Breast epithelium (tissue), 4 donors: ENCODE measurements around the gene DNPEP. TPM values are rescaled to one million over a fixed set of nuclear protein-coding genes. Genes with fewer than 3 reads are reported as not detected.

Experiments used
- DNase-seq, 2 donors: peaks; one replicate each; pipeline ENCODE4 v3.0.0-alpha.2; 2019; ENCODE audit warnings: low spot score in 2 of 2
- H3K27ac ChIP-seq, 2 donors: fragments of 200-600 bp; sonication (generic) in 1 of 2; one replicate each; pipeline ENCODE4 v1.5.1; 2016 to 2019; ENCODE audit warnings: mild to moderate bottlenecking in 1 of 2
- H3K27me3 ChIP-seq, 2 donors: fragments of 200-600 bp; sonication (generic) in 1 of 2; one replicate each; pipeline versions ENCODE4 v1.5.1 to v1.6.0; 2017 to 2019; ENCODE audit warnings: control low read depth in 1 of 2, mild to moderate bottlenecking in 1 of 2
- H3K36me3 ChIP-seq: fragments of 200-600 bp; one replicate; pipeline ENCODE4 v1.5.1; 2019
- H3K4me1 ChIP-seq, 2 donors: fragments of 200-600 bp; sonication (generic); one replicate each; pipeline ENCODE4 v1.5.1; 2016 to 2019; ENCODE audit warnings: control low read depth in 1 of 2
- H3K4me3 ChIP-seq, 3 donors: fragments of 200-600 bp; sonication (generic); 1 replicate in 2 of 3; 2 replicates in 1 of 3; pipeline ENCODE4 v1.5.1; 2016 to 2019; ENCODE audit warnings: mild to moderate bottlenecking in 3 of 3, moderate library complexity in 2 of 3
- H3K9me3 ChIP-seq, 2 donors: fragments of 200-600 bp; sonication (generic) in 1 of 2; one replicate each; pipeline ENCODE4 v1.5.1; 2016 to 2019; ENCODE audit warnings: control low read depth in 1 of 2
- POLR2A ChIP-seq: fragments of 450-650 bp; IDR thresholded peaks from one replicate; pipeline ENCODE4 v1.6.1; 2016; ENCODE audit warnings: antibody characterized with exemption, mild to moderate bottlenecking, moderate library complexity
- POLR2AphosphoS5 ChIP-seq, 3 donors: sonication (generic); formaldehyde crosslinking; IDR thresholded peaks; one replicate each; pipeline ENCODE4 v1.6.1; 2017; ENCODE audit warnings: antibody characterized with exemption in 3 of 3
- intact Hi-C: fragments of 100-400 bp; cut with DNase I; formaldehyde crosslinking; loops from one replicate; pipeline ENCODE4 v1.15.1; 2023; ENCODE audit warnings: low total_unique reads
- total RNA-seq, 3 donors: library from RNA; depleted of rRNA; stranded (reverse); fragments of >200 nt; gene quantifications; one replicate each; pipeline ENCODE4 v1.1.0, GENCODE V29; 2016
- TF ChIP-seq, protein P1 (sequence below), 3 donors: fragments of 450-650 bp; IDR thresholded peaks; one replicate each; pipeline ENCODE4 v1.5.1; 2016 to 2017; ENCODE audit warnings: antibody characterized with exemption in 3 of 3, mild to moderate bottlenecking in 3 of 3, moderate library complexity in 3 of 3

The DNPEP gene
- total RNA-seq, 3 donors from 2014 or later = 49.8 to 81.9 (median 79.0) TPM

DNA sequence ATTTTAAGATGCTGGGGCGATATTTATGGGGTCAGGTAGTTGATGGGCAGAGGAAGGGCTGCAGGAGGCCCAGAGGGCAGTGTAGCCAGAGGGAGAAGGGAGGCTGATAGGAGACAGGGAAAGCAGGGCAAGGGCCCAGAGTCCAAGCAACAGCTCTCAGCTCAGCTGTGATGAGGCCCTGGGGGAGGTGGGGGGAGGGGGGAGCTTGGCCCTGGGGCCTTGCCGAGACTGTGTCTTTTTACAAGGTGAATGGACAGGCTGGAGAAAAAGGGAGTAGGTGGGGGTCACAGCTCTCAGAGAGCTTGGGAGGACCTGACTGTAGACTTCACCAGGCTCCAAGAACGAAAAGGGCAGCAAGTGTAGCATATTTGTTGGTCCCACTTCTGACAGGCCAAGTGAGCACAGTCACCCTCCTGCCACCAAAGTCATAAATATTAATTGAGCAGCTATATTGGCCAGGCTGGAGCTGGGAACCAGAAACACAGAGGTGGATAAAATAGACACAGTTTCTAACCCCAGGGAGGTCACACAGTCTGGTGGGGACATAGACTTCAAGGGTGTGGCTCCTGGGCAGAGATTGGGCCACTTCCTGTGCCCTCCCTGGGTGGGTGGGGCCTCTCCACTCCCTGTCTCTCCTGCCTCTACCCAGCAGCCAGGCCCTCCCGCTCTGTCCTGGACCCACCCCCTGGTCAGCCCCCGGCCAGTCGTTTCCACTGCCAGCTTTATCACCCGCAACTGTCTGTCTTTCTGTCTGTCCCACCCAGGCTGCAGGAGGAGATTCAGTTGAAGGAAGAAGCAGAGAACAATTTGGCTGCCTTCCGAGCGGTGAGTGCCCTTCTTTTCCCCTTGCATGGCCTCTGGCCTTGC lies 31.9 kb upstream of the DNPEP start:
- intact Hi-C loops = no loop called here
- no peak for DNase-seq
- H3K4me1 ChIP-seq = no peaks in the 10 kb centered on the region

DNA sequence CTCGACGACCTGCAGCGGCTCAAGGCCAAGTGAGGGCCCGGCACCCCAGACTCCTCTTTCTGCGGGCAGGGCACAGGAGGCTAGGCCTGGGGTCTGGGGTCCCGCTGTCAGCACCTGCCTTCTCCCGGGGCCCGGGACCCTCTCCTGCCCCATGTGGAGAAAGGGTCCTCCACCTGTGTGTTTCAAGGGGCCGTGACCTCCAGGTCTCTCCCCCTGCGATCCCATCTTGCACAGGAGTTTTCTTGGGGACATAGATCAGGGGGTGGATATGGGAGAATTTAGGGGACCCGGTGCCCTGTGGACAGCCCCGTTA lies 31.3 kb upstream of the DNPEP start:
- Histone ChIP-seq H3K27me3 (peaks cover 0 to 14% of the 10 kb centered on the region in 2 donors), H3K4me3 (peak overlapping the region in 2 of 3 donors; percentile 31 to 60), H3K9me3 (no peaks in the 10 kb centered on the region), H3K27ac (no peak overlapping the region), H3K4me1 (no peaks in the 10 kb centered on the region), H3K36me3 (no peaks in the 10 kb centered on the region)
- intact Hi-C loops = no loop called here
- TF ChIP-seq, protein P1, sequence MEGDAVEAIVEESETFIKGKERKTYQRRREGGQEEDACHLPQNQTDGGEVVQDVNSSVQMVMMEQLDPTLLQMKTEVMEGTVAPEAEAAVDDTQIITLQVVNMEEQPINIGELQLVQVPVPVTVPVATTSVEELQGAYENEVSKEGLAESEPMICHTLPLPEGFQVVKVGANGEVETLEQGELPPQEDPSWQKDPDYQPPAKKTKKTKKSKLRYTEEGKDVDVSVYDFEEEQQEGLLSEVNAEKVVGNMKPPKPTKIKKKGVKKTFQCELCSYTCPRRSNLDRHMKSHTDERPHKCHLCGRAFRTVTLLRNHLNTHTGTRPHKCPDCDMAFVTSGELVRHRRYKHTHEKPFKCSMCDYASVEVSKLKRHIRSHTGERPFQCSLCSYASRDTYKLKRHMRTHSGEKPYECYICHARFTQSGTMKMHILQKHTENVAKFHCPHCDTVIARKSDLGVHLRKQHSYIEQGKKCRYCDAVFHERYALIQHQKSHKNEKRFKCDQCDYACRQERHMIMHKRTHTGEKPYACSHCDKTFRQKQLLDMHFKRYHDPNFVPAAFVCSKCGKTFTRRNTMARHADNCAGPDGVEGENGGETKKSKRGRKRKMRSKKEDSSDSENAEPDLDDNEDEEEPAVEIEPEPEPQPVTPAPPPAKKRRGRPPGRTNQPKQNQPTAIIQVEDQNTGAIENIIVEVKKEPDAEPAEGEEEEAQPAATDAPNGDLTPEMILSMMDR (IDR thresholded peaks at IDR 0.05) = no peak
- TF ChIP-seq POLR2AphosphoS5 (IDR thresholded peaks at IDR 0.05) (no peak), POLR2A (no peak)
- DNase-seq = no peak

More for the DNA sequence above, 31.9 kb upstream of the DNPEP start:
- Histone ChIP-seq H3K36me3 (no peaks in the 10 kb centered on the region), H3K9me3 (no peaks in the 10 kb centered on the region), H3K4me3 (peak overlapping the region in 1 of 3 donors; percentile 31), H3K27me3 (peaks cover 0 to 14% of the 10 kb centered on the region in 2 donors), H3K27ac (no peak overlapping the region)
- TF ChIP-seq, protein P1 (IDR thresholded peaks at IDR 0.05) = no peak
- TF ChIP-seq POLR2AphosphoS5 (IDR thresholded peaks at IDR 0.05) = no peak
- TF ChIP-seq POLR2A = no peak

DNA sequence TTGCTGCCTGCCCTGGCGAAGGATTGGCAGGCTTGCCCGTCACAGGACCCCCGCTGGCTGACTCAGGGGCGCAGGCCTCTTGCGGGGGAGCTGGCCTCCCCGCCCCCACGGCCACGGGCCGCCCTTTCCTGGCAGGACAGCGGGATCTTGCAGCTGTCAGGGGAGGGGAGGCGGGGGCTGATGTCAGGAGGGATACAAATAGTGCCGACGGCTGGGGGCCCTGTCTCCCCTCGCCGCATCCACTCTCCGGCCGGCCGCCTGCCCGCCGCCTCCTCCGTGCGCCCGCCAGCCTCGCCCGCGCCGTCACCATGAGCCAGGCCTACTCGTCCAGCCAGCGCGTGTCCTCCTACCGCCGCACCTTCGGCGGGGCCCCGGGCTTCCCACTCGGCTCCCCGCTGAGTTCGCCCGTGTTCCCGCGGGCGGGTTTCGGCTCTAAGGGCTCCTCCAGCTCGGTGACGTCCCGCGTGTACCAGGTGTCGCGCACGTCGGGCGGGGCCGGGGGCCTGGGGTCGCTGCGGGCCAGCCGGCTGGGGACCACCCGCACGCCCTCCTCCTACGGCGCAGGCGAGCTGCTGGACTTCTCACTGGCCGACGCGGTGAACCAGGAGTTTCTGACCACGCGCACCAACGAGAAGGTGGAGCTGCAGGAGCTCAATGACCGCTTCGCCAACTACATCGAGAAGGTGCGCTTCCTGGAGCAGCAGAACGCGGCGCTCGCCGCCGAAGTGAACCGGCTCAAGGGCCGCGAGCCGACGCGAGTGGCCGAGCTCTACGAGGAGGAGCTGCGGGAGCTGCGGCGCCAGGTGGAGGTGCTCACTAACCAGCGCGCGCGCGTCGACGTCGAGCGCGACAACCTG lies 30.7 kb upstream of the DNPEP start, which contains the start of gene DES:
TSS of gene DES (plus strand) at position 223 of the 857 bp plus-strand sequence. CDS start at position 309, 86 bp downstream.
- TF ChIP-seq, protein P1 (IDR thresholded peaks at IDR 0.05) = no peak
- no peak for TF ChIP-seq POLR2AphosphoS5 (IDR thresholded peaks at IDR 0.05)
- Histone ChIP-seq H3K4me3 (peak within 1 kb of the TSS; percentile 31 to 60 (median 32)), H3K36me3 (no peaks in the 10 kb centered on the region), H3K4me1 (no peaks in the 10 kb centered on the region), H3K9me3 (no peaks in the 10 kb centered on the region), H3K27ac (no peak within 1 kb of the TSS), H3K27me3 (peaks cover 0 to 14% of the 10 kb centered on the region in 2 donors)
- DNase-seq = no peak
- intact Hi-C loops = no loop called here

DNA sequence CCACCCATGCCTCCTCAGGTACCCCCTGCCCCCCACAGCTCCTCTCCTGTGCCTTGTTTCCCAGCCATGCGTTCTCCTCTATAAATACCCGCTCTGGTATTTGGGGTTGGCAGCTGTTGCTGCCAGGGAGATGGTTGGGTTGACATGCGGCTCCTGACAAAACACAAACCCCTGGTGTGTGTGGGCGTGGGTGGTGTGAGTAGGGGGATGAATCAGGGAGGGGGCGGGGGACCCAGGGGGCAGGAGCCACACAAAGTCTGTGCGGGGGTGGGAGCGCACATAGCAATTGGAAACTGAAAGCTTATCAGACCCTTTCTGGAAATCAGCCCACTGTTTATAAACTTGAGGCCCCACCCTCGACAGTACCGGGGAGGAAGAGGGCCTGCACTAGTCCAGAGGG lies 29.7 kb upstream of the DNPEP start:
- intact Hi-C loops = no loop called here
- H3K27ac ChIP-seq = no peak overlapping the region
- H3K36me3 ChIP-seq = no peaks in the 10 kb centered on the region
- no peak for TF ChIP-seq POLR2A
- TF ChIP-seq POLR2AphosphoS5 (IDR thresholded peaks at IDR 0.05) = no peak
- TF ChIP-seq, protein P1 (IDR thresholded peaks at IDR 0.05) = no peak
- no peaks in the 10 kb centered on the region for H3K4me1 ChIP-seq
- H3K9me3 ChIP-seq = no peaks in the 10 kb centered on the region
- no peak overlapping the region for H3K4me3 ChIP-seq
- H3K27me3 ChIP-seq = peaks cover 0 to 14% of the 10 kb centered on the region in 2 donors
- DNase-seq = no peak

DNA sequence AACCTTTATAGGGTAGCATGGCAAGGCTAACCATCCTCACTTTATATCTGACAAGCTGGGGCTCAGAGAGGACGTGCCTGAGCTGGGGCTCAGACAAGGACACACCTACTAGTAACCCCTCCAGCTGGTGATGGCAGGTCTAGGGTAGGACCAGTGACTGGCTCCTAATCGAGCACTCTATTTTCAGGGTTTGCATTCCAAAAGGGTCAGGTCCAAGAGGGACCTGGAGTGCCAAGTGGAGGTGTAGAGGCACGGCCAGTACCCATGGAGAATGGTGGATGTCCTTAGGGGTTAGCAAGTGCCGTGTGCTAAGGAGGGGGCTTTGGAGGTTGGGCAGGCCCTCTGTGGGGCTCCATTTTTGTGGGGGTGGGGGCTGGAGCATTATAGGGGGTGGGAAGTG lies 29.2 kb upstream of the DNPEP start:
- no peak overlapping the region for H3K27ac ChIP-seq

More for the DNA sequence above, 29.2 kb upstream of the DNPEP start:
- Histone ChIP-seq H3K4me3 (no peak overlapping the region), H3K9me3 (no peaks in the 10 kb centered on the region), H3K36me3 (no peaks in the 10 kb centered on the region), H3K4me1 (no peaks in the 10 kb centered on the region), H3K27me3 (peaks cover 0 to 14% of the 10 kb centered on the region in 2 donors)
- no peak for TF ChIP-seq POLR2A
- TF ChIP-seq, protein P1 (IDR thresholded peaks at IDR 0.05) = no peak
- no peak for TF ChIP-seq POLR2AphosphoS5 (IDR thresholded peaks at IDR 0.05)
- no peak for DNase-seq
- intact Hi-C loops = no loop called here
